Natural killer cell treated with Interleukin-12 subunit alpha and Interleukin-12 subunit beta and Interleukin-15 and Interleukin-18, amount 100 ng/mL, for 72 hours (primary cell): ENCODE measurements around the gene AMBRA1. TPM values are rescaled to one million over a fixed set of nuclear protein-coding genes. Genes with fewer than 3 reads are reported as not detected.
"Not testable (repeated sequence)": the region's sequence is repeated elsewhere in the genome, so short reads cannot be mapped to it uniquely, and the experiment has no call there.

Experiments
- ATAC-seq, 2 donors: fragments of 150-1000 bp; cut with Tn5 transposase in 1 of 2; sonication (Bioruptor Pico), chemical (Tn5 transposase) in 1 of 2; 2 replicates each; pipeline ENCODE4 v1.10.0; 2021
- DNase-seq: peaks from one replicate; pipeline ENCODE4 v3.0.0; 2022; ENCODE audit warnings: low spot score
- H3K27ac Mint-ChIP-seq, 2 donors: 1 replicate in 1 of 2; 2 replicates in 1 of 2; pipeline ENCODE4 v1.8.0; 2022; ENCODE audit warnings: mixed read lengths in 2 of 2, mild to moderate bottlenecking in 1 of 2, moderate library complexity in 1 of 2
- H3K27me3 Mint-ChIP-seq, 2 donors: 1 replicate in 1 of 2; 2 replicates in 1 of 2; pipeline ENCODE4 v1.8.0; 2022; ENCODE audit warnings: mixed read lengths in 2 of 2
- H3K36me3 Mint-ChIP-seq: one replicate; pipeline ENCODE4 v1.8.0; 2022; ENCODE audit warnings: mixed read lengths
- H3K4me1 Mint-ChIP-seq, 2 donors: 1 replicate in 1 of 2; 2 replicates in 1 of 2; pipeline ENCODE4 v1.8.0; 2022; ENCODE audit warnings: low read depth in 2 of 2, mixed read lengths in 2 of 2, mild to moderate bottlenecking in 1 of 2
- H3K4me3 Mint-ChIP-seq: one replicate; pipeline ENCODE4 v1.8.0; 2022; ENCODE audit warnings: mixed read lengths
- H3K9me3 Mint-ChIP-seq: 2 replicates; pipeline ENCODE4 v1.8.0; 2022; ENCODE audit warnings: mixed read lengths
- total RNA-seq, 2 donors: library from RNA; stranded (reverse); gene quantifications; one replicate each; pipeline ENCODE4 v1.2.3, GENCODE V29; 2022

Gene AMBRA1
- total RNA-seq, 2 donors from 2014 or later = 50.7 to 72.4 TPM

DNA sequence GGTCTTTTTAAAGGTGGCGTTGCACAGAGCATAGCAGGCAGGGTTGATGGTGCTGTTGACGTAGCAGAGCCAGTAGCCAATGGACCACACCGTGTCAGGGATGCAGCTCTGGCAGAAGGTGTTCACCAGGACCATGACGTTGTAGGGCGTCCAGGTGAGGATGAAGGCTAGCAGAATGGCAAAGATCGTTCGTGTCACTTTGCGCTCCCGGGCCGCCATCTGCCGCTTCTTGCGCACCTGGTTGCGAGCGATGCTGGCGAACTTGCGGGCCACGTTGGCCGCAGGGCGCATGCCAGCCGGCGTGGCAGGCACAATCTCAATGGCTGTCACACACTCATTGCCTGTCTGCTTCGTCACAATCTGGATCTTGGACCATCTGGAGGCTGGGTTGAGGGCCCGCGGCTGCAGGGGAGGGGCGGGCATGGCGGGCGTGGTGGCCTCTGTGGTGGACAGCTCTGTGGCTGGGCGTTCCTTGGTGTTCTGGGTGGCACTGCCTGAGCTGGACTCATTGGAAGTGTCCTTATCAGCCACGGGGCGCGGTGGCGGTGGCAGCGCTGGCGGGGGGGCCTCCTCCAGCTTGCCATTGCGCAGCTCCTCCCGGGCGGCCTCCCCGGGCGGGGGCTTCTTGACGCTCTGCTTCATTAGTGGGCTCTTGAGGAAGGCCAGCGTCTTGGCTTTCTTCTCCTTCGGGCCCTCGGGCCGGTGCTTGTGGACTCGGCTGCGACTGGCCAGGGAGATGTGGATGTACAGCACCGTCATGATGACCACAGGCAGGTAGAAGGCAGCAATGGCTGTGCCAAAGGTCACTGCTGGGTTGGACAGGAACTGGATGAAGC is 208.4 kb downstream of the AMBRA1 start:
- ATAC-seq = no peak
- Mint-ChIP-seq H3K4me1 (peaks cover 6 to 31% of the 10 kb centered on the region in 2 donors), H3K27ac (no peak overlapping the region), H3K27me3 (peaks cover 27 to 35% of the 10 kb centered on the region in 2 donors), H3K9me3 (no peaks in the 10 kb centered on the region), H3K4me3 (no peak overlapping the region), H3K36me3 (no peaks in the 10 kb centered on the region)
- DNase-seq = no peak

DNA sequence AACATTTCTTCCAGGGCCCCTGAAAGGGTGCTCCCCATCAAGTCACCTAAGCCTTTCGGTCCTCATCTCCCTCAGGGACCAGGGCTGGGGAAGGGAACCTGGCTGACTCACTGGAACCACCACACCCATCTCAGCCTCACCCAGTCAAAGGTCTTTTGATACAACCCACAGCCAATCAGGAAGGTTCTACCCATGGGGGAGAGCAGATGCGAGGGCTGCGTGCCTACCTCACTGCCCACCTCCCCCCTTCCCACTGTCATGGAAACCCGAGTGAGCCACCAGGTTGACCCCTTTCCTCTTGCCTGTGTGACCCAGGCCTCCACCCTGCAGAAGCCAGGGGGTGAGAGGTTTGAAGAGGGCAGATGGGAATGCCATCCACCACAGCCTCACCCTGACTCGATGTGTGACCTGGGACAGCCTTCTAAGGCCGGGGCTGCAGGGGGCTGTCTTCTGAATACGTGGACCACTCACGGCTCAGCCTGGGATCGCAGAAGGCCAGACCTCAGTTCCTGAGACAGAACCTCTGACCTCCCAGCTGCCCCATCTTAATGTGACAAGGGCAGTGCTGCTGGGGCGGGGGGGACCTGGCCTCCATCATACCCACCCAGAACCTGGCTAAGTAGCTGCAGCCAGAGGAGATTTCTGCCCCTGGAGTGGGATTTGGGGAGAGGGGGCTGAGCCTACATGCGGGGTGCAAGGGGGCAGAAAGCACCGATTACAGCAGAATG is 209.7 kb downstream of the AMBRA1 start:
- Mint-ChIP-seq H3K9me3 (no peaks in the 10 kb centered on the region), H3K27ac (no peak overlapping the region), H3K4me1 (peaks cover 10 to 28% of the 10 kb centered on the region in 2 donors), H3K4me3 (no peak overlapping the region), H3K36me3 (no peaks in the 10 kb centered on the region), H3K27me3 (peaks cover 27 to 29% of the 10 kb centered on the region in 2 donors)
- ATAC-seq (no peak), DNase-seq (no peak)

DNA sequence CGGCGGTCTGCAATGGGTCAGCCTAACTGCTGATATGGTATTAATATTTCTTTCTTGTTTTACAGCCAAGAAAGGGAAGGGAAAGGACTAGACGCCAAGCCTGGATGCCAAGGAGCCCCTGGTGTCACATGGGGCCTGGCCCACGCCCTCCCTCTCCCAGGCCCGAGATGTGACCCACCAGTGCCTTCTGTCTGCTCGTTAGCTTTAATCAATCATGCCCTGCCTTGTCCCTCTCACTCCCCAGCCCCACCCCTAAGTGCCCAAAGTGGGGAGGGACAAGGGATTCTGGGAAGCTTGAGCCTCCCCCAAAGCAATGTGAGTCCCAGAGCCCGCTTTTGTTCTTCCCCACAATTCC is 210.4 kb downstream of the AMBRA1 start:
- H3K4me3 Mint-ChIP-seq = no peak overlapping the region
- ATAC-seq (no peak), DNase-seq (no peak)
- H3K9me3 Mint-ChIP-seq = no peaks in the 10 kb centered on the region
- peaks cover 11 to 28% of the 10 kb centered on the region in 2 donors for H3K4me1 Mint-ChIP-seq
- no peak overlapping the region for H3K27ac Mint-ChIP-seq
- H3K27me3 Mint-ChIP-seq = peaks cover 24 to 27% of the 10 kb centered on the region in 2 donors
- no peaks in the 10 kb centered on the region for H3K36me3 Mint-ChIP-seq

DNA sequence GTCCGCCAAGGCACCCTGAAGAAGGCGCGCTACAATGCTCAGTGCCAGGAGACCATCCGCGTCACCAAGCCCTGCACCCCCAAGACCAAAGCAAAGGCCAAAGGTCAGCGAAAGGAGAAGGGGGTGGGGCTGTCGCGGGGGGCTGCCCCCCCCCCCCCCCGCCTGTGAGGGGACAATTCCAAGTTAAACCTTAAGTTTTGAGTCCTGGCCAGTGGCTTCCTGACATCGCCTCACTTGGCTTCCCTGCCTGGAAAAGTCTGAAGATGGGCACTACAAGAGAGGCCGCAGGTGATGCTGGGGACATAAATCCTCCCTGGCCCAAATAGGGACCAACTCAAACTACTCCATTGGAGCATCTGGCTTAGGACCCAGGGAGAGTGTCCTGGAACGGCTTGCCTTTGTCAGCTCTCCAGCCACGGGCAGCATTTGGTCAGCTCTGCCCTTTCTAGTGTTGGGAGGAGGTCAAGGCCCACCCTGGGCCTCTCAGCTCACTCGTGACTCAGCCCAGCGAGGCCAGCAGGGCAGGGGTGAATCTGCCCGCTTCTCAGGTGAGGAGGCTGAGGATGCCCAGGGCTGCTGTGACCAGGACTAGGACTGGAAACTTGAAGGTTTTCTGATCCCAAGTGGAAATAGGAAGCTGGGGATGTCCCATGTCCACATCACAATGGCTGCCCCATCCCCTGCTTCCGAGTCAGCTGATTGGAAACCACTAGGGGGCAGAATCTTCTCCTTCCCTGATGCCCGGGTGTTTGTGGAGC is 211.0 kb downstream of the AMBRA1 start:
- H3K27me3 Mint-ChIP-seq = peaks cover 18 to 21% of the 10 kb centered on the region in 2 donors
- H3K27ac Mint-ChIP-seq = no peak overlapping the region
- no peak overlapping the region for H3K4me3 Mint-ChIP-seq
- H3K4me1 Mint-ChIP-seq = peaks cover 11 to 22% of the 10 kb centered on the region in 2 donors
- no peaks in the 10 kb centered on the region for H3K36me3 Mint-ChIP-seq
- no peak for ATAC-seq
- no peaks in the 10 kb centered on the region for H3K9me3 Mint-ChIP-seq
- no peak for DNase-seq

DNA sequence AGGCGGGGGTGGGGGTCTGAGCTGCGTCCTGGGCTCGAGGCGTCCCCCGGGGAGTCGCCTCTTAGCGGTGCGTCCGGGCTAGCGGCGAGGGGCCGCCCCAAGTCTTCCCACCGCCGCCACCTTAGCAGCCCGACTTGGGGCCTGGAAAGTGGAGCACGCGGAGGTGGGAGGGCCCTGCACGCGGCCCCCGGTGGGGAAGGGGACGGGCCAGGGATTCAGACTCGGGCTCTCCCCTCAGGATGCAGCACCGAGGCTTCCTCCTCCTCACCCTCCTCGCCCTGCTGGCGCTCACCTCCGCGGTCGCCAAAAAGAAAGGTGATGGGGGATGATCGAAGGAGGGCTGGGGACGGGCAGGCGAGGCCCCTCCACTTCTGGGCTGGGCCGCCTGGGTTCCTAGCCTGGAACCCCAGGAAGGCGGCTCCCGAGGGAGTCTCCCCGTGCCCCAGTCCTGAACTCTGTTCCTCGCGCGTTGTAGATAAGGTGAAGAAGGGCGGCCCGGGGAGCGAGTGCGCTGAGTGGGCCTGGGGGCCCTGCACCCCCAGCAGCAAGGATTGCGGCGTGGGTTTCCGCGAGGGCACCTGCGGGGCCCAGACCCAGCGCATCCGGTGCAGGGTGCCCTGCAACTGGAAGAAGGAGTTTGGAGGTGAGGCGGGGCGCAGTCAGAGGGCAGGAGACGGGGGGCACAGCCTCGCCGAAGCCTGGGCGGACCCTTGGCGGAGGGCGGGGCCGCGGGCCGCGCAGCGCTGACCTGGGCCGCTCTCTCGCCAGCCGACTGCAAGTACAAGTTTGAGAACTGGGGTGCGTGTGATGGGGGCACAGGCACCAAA is 211.8 kb downstream of the AMBRA1 start:
- peak; percentile 58 for DNase-seq
- ATAC-seq = no peak
- no peak overlapping the region for H3K27ac Mint-ChIP-seq
- no peaks in the 10 kb centered on the region for H3K36me3 Mint-ChIP-seq
- peaks cover 14 to 18% of the 10 kb centered on the region in 2 donors for H3K4me1 Mint-ChIP-seq
- peaks cover 13 to 18% of the 10 kb centered on the region in 2 donors for H3K27me3 Mint-ChIP-seq
- H3K4me3 Mint-ChIP-seq = peak overlapping the region; percentile 30
- H3K9me3 Mint-ChIP-seq = no peaks in the 10 kb centered on the region

DNA sequence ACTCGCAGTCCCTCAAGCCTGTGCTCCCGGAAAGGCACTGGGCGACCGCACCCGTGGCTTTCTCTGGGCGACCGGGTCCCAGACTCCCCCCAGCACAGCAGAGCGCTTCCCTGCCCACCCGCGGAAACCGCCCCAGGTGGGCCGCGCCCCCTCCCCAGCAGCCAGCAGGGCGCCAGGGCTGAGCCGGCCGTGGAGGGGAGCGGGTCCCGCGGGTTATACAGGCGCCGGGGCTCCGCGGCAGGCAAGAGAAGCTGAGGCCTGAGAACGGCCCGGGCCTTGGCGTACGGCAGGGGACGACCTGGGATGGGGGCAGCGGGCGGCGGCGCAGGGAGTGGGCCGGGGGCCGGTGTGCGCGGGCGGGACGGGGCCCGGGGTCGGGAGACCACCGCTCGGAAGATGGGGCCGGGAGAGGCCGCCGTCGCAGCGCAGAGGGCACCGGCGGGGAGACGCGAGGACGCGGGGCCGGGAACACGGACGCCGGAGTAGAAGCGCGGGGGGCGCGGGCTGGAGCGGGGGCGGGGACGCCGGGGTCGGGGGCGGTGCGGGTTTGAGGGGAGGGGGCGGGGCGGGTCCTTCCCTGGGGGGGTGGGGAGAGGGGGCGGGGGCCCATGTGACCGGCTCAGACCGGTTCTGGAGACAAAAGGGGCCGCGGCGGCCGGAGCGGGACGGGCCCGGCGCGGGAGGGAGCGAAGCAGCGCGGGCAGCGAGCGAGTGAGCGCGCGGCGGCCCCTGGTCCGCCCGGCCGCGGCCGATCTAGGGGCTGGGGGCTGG is 212.6 kb downstream of the AMBRA1 start, which contains the start of gene MDK:
MDK (plus strand) TSS at position 622 of the 771 bp plus-strand sequence. CDS start 389 bp downstream, outside the sequence.
- H3K4me1 Mint-ChIP-seq = peaks cover 10 to 14% of the 10 kb centered on the region in 2 donors
- peak in 1 of 2 donors; percentile 25 for ATAC-seq
- H3K4me3 Mint-ChIP-seq = peak within 1 kb of the TSS; percentile 80
- no peak within 1 kb of the TSS for H3K27ac Mint-ChIP-seq
- no peak for DNase-seq
- H3K36me3 Mint-ChIP-seq = no peaks in the 10 kb centered on the region
- no peaks in the 10 kb centered on the region for H3K9me3 Mint-ChIP-seq
- peaks cover 5 to 10% of the 10 kb centered on the region in 2 donors for H3K27me3 Mint-ChIP-seq

DNA sequence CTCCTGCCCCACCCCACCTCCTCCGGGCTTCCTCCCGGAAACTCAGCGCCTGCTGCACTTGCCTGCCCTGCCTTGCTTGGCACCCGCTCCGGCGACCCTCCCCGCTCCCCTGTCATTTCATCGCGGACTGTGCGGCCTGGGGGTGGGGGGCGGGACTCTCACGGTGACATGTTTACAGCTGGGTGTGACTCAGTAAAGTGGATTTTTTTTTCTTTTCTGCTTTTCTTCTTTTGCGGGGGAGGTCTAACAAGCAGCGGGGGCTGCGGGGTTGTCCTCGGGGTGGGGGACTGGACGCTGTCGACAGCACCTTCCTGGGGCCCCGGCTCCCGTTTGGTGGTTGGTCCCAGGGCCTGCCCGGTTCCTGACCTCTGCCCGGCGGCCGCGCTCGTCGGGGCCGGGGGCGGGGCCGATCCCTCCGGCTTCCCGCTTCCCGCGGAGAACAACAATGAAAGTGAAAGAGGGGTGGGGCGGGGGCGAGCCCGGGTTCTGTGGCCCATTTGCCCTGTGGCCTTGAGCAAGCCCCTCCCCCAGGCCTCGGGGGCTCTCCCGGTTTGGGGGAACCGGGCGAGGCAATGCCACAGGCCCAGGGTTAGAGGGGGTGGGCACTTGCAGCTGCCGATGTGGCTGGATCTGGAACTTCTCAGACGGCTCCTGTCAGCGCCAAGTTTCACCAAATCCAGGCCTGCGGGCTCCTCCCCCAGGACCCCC is 213.3 kb downstream of the AMBRA1 start:
- Mint-ChIP-seq H3K27ac (no peak overlapping the region), H3K9me3 (no peaks in the 10 kb centered on the region), H3K36me3 (no peaks in the 10 kb centered on the region), H3K4me1 (peaks cover 8 to 11% of the 10 kb centered on the region in 2 donors), H3K4me3 (peak overlapping the region; percentile 80), H3K27me3 (peaks cover 0 to 4% of the 10 kb centered on the region in 2 donors)
- peak; percentile 76 for DNase-seq
- peak; percentile 60 to 78 for ATAC-seq

DNA sequence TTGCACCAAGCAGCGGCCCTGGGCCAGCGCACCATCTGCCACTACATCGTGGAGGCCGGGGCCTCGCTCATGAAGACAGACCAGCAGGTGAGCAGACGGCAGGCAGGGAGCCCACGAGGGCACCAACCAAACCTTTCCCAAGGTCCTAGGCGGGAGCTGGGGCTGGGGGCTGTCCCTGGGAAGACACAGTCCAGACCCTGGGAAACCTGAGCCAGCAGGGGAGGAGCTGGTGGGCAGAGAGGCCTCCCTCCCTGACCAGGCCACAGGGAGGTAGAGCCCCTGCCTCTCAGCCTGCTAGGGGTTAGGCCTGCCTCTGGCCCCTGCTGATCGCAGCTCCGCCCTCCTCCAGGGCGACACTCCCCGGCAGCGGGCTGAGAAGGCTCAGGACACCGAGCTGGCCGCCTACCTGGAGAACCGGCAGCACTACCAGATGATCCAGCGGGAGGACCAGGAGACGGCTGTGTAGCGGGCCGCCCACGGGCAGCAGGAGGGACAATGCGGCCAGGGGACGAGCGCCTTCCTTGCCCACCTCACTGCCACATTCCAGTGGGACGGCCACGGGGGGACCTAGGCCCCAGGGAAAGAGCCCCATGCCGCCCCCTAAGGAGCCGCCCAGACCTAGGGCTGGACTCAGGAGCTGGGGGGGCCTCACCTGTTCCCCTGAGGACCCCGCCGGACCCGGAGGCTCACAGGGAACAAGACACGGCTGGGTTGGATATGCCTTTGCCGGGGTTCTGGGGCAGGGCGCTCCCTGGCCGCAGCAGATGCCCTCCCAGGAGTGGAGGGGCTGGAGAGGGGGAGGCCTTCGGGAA is 214.1 kb downstream of the AMBRA1 start:
- not testable (repeated sequence) for H3K4me3 Mint-ChIP-seq, DNase-seq, H3K9me3 Mint-ChIP-seq, H3K36me3 Mint-ChIP-seq, H3K27me3 Mint-ChIP-seq, ATAC-seq
- peak overlapping the region in 1 of 2 donors; percentile 37 for H3K27ac Mint-ChIP-seq
- peaks cover 8 to 11% of the 10 kb centered on the region in 2 donors for H3K4me1 Mint-ChIP-seq

DNA sequence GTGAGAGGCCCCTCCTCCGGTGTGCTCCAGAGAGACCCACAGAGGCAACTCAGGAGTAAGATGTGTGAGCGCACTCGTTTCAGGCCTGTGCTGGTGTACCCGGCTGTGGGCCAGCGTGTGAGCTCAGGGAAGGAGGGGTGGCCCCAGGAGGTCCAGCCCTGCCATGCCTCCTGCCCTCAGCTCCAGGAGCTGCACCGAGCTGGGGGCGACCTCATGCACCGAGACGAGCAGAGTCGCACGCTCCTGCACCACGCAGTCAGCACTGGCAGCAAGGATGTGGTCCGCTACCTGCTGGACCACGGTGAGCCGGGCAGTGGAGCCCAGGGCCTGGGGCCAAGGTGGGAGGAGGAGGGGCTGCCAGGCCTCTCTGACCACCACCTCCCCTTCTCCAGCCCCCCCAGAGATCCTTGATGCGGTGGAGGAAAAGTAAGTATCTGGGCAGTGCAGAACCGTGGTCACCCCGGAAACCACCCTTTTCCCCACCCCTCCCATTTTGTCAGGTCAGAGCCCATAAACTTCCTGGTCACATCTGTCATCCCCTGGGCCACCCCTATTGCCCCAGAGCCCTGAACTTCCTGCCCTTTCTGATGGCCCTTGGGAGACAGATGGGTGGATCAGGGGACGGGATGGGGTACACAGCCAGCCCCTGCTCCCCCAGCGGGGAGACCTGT is 214.9 kb downstream of the AMBRA1 start:
- ATAC-seq (peak in 1 of 2 donors; percentile 4), DNase-seq (no peak)
- H3K27me3 Mint-ChIP-seq = peaks cover 0 to 4% of the 10 kb centered on the region in 2 donors
- H3K27ac Mint-ChIP-seq = peak overlapping the region in 1 of 2 donors; percentile 37
- peaks cover 8 to 11% of the 10 kb centered on the region in 2 donors for H3K4me1 Mint-ChIP-seq
- H3K36me3 Mint-ChIP-seq = no peaks in the 10 kb centered on the region
- H3K4me3 Mint-ChIP-seq = no peak overlapping the region
- H3K9me3 Mint-ChIP-seq = no peaks in the 10 kb centered on the region

DNA sequence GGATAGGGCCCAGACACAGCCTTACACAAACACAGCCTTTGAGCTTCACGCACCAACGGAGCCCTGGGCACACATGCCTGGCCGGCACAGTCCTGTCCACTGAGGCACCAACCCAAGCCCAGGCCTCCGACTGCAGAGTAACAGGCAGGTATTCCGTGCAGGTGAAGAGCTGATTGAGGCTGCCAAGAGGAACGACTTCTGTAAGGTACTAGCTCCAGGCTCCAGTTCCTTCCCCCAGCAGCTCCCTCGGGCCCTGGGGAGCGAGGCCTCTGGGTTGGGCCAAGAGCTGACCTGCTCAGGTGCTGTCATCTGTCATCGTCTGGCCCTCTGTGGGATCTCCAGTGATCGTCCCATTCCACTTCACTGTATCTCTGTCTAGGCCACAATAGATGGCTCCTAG is 215.5 kb downstream of the AMBRA1 start:
- Mint-ChIP-seq H3K9me3 (no peaks in the 10 kb centered on the region), H3K27me3 (peaks cover 0 to 4% of the 10 kb centered on the region in 2 donors), H3K4me1 (peaks cover 8 to 11% of the 10 kb centered on the region in 2 donors), H3K4me3 (no peak overlapping the region), H3K27ac (no peak overlapping the region), H3K36me3 (no peaks in the 10 kb centered on the region)
- no peak for ATAC-seq
- no peak for DNase-seq

DNA sequence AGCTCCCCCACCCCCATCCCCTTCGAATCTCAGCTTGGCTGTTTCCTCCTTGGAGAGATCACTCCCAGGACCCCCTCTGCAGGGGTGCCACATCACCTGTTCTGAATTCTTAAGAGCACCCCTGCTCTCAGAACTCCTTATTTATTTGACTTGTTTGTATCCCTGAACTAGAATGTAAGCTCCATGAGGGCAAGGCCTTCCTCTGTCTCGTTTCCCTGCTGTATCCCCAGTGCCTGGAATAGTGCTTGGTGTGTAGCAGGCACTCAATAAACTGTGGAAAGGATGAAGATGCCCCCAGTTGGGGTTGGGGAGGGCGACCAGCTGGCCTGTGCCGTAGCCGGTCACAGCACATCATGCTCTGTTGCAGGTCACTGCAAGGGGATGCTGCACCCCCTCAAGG is 216.0 kb downstream of the AMBRA1 start:
- H3K27ac Mint-ChIP-seq = no peak overlapping the region
- H3K4me1 Mint-ChIP-seq = peaks cover 8 to 11% of the 10 kb centered on the region in 2 donors
- H3K9me3 Mint-ChIP-seq = no peaks in the 10 kb centered on the region
- peaks cover 0 to 4% of the 10 kb centered on the region in 2 donors for H3K27me3 Mint-ChIP-seq
- no peak overlapping the region for H3K4me3 Mint-ChIP-seq
- DNase-seq = no peak
- H3K36me3 Mint-ChIP-seq = no peaks in the 10 kb centered on the region
- no peak for ATAC-seq
